ENCODE data around the gene COL20A1.

COL20A1 gene

DNA sequence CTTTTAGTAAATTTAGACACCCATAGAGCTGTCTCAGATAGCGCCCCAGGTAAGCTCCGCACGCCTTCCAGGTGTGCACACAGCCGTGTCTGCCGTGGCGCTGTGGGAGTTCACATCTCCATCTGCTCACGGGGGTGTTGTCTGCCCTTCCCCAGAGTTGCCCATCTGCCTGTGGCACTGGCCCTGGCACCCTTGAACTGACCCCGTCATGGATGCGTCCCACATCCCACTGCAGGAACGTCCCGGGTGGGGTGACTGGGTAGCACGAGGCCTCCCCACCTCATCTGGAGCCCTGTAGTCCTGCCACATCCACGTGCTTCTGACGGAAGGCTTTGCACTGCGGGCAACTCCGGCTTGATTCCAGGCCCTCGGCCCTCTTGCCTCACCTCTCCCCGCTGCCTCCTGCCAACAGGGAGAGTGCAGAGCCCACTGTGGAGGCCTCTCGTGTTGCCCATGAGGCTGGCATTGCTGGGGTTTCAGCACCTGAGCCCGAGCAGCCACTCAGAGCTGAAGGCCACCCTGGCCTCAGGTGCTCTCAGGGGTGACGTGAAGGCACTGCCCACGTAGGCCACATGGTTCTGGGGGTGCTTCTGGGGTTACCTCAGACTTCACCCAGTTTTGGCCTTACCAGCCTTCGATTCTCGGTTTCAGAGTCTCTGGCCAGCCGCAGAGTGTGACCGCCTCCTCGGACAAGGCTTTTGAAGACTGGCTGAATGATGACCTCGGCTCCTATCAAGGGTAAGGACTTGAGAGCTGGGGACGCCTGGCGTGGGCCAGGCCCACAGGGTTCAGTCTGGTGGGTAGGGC lies 15.3 kb upstream of the COL20A1 start:
- TF ChIP-seq, protein P1, sequence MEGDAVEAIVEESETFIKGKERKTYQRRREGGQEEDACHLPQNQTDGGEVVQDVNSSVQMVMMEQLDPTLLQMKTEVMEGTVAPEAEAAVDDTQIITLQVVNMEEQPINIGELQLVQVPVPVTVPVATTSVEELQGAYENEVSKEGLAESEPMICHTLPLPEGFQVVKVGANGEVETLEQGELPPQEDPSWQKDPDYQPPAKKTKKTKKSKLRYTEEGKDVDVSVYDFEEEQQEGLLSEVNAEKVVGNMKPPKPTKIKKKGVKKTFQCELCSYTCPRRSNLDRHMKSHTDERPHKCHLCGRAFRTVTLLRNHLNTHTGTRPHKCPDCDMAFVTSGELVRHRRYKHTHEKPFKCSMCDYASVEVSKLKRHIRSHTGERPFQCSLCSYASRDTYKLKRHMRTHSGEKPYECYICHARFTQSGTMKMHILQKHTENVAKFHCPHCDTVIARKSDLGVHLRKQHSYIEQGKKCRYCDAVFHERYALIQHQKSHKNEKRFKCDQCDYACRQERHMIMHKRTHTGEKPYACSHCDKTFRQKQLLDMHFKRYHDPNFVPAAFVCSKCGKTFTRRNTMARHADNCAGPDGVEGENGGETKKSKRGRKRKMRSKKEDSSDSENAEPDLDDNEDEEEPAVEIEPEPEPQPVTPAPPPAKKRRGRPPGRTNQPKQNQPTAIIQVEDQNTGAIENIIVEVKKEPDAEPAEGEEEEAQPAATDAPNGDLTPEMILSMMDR (IDR thresholded peaks at IDR 0.05; ENCODE audit: borderline replicate concordance, insufficient read depth, low read depth, low read length) = no peak
- H3K4me3 ChIP-seq (ENCODE audit: low read depth, low read length) = no peak overlapping the region

DNA sequence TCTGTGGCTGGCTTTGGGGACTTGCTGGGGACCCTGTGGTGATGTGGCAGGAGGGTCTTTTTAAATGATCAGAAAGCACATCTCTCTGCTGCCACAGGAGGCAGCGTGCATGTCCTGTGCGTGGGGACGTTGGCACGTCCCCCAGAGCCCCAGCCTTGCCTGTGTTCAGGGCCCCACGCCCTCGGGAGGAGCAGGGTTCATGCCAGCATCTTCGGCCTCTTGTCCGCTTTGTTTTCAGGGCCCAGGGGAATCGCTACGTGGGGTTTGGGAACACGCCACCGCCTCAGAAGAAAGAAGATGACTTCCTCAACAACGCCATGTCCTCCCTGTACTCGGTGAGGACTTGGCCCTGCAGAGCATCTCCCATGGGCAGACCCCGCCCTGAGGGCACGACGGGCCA lies 14.3 kb upstream of the COL20A1 start:
- no peak overlapping the region for H3K4me3 ChIP-seq (ENCODE audit: low read depth, low read length)
- TF ChIP-seq, protein P1 (IDR thresholded peaks at IDR 0.05; ENCODE audit: borderline replicate concordance, insufficient read depth, low read depth, low read length) = no peak

DNA sequence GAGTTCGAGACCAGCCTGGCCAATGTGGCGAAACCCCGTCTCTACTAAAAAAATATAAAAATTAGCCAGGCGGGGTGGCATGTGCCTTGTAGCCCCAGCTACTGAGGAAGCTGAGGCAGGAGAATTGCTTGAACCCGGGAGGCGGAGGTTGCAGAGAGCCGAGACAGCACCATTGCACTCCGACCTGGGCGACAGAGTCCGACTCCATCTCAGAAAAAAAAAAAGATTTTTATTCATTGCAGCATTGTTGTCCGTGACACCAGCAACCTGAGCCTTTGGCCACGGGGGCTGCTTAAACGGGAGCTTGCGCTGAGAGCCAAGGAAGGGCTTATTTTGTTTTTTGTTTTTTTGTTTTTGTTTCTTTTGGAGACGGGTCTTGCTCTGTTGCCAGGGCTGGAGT lies 13.1 kb upstream of the COL20A1 start:
- TF ChIP-seq, protein P1 (IDR thresholded peaks at IDR 0.05; ENCODE audit: borderline replicate concordance, insufficient read depth, low read depth, low read length) = no peak
- H3K4me3 ChIP-seq (ENCODE audit: low read depth, low read length) = no peak overlapping the region

DNA sequence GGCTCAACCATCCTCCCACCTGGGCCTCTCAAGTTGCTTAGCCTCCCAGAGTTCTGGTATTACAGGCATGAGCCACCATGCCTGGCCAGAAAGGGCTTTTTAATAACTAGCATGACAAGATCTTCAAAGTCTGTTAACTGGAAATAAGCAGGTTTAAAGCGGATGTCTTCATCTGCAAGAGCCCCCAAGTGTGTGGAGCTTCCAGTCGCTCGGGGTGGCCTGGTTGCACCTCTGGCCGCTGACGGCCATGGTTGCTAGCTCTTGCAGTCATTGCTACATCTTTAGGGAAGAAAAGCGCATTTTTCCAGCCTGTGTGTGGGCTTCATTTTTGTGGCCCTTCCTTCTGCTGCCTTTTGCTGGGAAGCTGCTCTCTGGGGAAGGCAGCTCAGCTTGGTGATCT lies 12.6 kb upstream of the COL20A1 start:
- TF ChIP-seq, protein P1 (IDR thresholded peaks at IDR 0.05; ENCODE audit: borderline replicate concordance, insufficient read depth, low read depth, low read length) = no peak

DNA sequence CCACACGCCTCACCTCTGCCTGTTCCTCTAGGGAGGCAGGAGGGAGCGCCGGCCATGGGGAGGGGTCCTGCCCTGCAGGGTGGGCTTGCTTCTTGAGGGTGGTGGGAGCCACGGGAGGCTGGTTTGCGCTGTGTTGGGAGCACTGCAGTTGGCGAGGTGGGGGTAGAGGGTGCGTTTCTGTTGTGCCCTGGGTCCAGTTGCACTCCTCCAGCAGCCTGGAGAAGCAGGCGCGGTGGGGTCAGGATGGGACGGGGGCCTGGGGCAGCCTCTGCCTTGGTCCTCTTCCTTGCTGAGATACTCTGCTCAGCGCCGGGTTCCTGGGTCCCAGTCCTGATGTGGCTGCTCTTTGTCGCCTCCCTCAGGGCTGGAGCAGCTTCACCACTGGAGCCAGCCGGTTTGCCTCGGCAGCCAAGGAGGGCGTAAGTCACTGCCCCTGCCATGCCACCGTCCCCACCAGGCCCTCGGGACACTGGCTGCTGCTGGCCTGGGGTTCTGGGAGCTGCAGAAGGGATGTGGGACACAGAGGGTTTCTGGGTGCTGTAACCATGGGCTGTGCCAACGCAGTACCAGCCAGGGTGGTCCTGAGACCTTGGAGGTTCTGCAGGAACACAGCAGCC lies 11.9 kb upstream of the COL20A1 start:
- TF ChIP-seq, protein P1 (IDR thresholded peaks at IDR 0.05; ENCODE audit: borderline replicate concordance, insufficient read depth, low read depth, low read length) = peak; percentile 42; the same call in 1 of the 2 replicates
- H3K4me3 ChIP-seq (ENCODE audit: low read depth, low read length) = no peak overlapping the region

More for the DNA sequence above, 12.6 kb upstream of the COL20A1 start:
- H3K4me3 ChIP-seq (ENCODE audit: low read depth, low read length) = no peak overlapping the region

DNA sequence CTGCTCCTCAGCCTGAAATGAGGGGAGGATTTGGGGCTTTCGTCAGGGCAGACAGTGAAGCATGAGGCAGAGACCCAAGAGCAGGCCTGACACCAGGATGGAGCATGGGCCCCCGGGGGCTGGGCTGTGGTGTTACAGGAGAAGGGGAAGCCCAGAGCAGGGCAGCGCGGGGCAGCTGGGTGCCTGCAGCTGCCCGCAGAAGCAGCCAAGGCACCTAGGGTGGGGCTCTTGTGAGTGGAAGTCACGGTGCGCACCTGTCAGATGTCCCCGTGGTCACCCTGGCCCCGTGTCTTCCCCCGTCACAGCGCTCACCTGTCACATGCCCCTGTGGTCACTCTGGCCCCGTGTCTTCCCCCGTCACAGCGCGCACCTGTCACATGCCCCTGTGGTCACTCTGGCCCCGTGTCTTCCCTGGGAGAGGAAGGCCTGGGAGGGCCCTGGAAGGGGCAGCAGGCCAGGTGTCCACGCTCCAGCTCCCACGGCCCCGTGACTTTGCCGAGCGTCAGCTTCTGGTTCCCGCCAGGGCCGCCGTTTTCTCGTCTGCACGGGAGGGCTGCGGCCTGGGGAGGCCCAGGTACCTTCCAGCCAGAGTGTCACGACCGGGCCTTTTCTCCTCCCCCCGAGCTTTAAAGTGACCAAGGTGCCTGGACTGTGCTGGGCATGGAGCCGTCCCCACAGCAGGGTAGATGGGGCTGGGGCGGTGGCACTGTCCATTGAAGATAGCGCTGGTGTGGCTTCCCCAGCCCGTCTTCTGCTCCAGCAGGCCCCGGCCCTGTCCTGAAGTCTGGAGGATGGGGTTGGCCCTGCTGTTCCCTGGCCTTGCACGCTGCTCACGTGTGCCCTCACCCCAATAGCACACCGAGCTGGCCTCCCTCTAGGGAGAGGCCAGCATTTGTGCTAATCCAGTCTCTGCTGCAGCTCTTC lies 11.0 kb upstream of the COL20A1 start:
- TF ChIP-seq, protein P1 (IDR thresholded peaks at IDR 0.05; ENCODE audit: borderline replicate concordance, insufficient read depth, low read depth, low read length) = no peak
- no peak overlapping the region for H3K4me3 ChIP-seq (ENCODE audit: low read depth, low read length)

Measured in GM12875 (cell line).